Lower leg skin (tissue), 3 donors: ENCODE data around the gene UBQLN1.

Experiments used
- CTCF ChIP-seq, 3 donors: fragments of 450-650 bp; IDR thresholded peaks; one replicate each; pipeline ENCODE4 v1.5.1; 2016; ENCODE audit warnings: antibody characterized with exemption in 3 of 3, mild to moderate bottlenecking in 3 of 3, moderate library complexity in 2 of 3
- POLR2A ChIP-seq, 2 donors: fragments of 450-650 bp; IDR thresholded peaks; one replicate each; pipeline ENCODE4 v1.6.1; 2016 to 2017; ENCODE audit warnings: antibody characterized with exemption in 2 of 2, mild to moderate bottlenecking in 1 of 2, moderate library complexity in 1 of 2

GRCh38 chr9:83628540-83628939, 79.2 kb downstream of the UBQLN1 start:
- TF ChIP-seq CTCF (IDR thresholded peaks at IDR 0.05) (no peak), POLR2A (IDR thresholded peaks at IDR 0.05) (no peak)
